Astrocyte (in vitro differentiated cells and primary cell): Measurements from ENCODE around the gene CREM.

ENCODE experiments used
- CTCF ChIP-seq: IDR thresholded peaks from 2 replicates; pipeline ENCODE4 v1.5.1; 2011; ENCODE audit warnings: low read depth, mild to moderate bottlenecking, inconsistent platforms, low read length, moderate library complexity; ENCODE audit not compliant: insufficient read depth
- EZH2 ChIP-seq: IDR thresholded peaks from 2 replicates; pipeline ENCODE4 v1.6.1; 2012; ENCODE audit warnings: mild to moderate bottlenecking, low read length, inconsistent platforms; ENCODE audit not compliant: insufficient read depth

- TF ChIP-seq CTCF (no peak), EZH2 (no peak)
Measured at GRCh38 chr10:35185260-35186034, 58.8 kb downstream of the CREM start.
